GM23338 (cell line): ENCODE results near the gene TMEM179. TPM values are rescaled to one million over a fixed set of nuclear protein-coding genes. Genes with fewer than 3 reads are reported as not detected.

Source experiments
- ATAC-seq: fragments of 200-7000 bp; cut with Tn5 transposase; 3 replicates; pipeline ENCODE4 v1.9.1; 2020
- DNase-seq: peaks from one replicate; pipeline ENCODE4 v3.0.0-alpha.2; 2015; ENCODE audit warnings: low spot score
- H2AFZ ChIP-seq: fragments of 200-600 bp; sonication (generic); 2 replicates; pipeline ENCODE4 v1.8.0; 2016; ENCODE audit warnings: antibody characterized with exemption, mild to moderate bottlenecking, moderate library complexity
- H3F3A ChIP-seq: fragments of 200-600 bp; sonication (generic); replicated peaks from 2 replicates; pipeline ENCODE4 v1.8.0; 2017; ENCODE audit warnings: antibody characterized with exemption, mixed run types, low read depth
- H3K27ac ChIP-seq: fragments of 200-600 bp; sonication (generic); 2 replicates; pipeline ENCODE4 v1.6.1; 2016; ENCODE audit warnings: low read depth
- H3K27me3 ChIP-seq: fragments of 200-600 bp; sonication (generic); 2 replicates; pipeline ENCODE4 v1.8.0; 2016; ENCODE audit warnings: mild to moderate bottlenecking, mixed run types, moderate library complexity; ENCODE audit not compliant: insufficient read depth
- H3K36me3 ChIP-seq: fragments of 200-600 bp; sonication (generic); 2 replicates; pipeline ENCODE4 v1.8.0; 2016; ENCODE audit warnings: mild to moderate bottlenecking; ENCODE audit not compliant: insufficient read depth
- H3K4me1 ChIP-seq: fragments of 200-600 bp; sonication (generic); 2 replicates; pipeline ENCODE4 v1.8.0; 2016; ENCODE audit warnings: mild to moderate bottlenecking, moderate library complexity; ENCODE audit not compliant: insufficient read depth
- H3K4me2 ChIP-seq: fragments of 200-600 bp; sonication (generic); 2 replicates; pipeline ENCODE4 v1.7.1; 2017; ENCODE audit warnings: mixed run types
- H3K4me3 ChIP-seq: fragments of 200-600 bp; sonication (generic); 2 replicates; pipeline ENCODE4 v1.6.1; 2016; ENCODE audit warnings: mixed run types
- H3K79me2 ChIP-seq: fragments of 200-600 bp; sonication (generic); replicated peaks from 2 replicates; pipeline ENCODE4 v1.8.0; 2017; ENCODE audit warnings: mild to moderate bottlenecking; ENCODE audit not compliant: insufficient read depth
- H3K9me2 ChIP-seq: fragments of 200-600 bp; sonication (generic); 2 replicates; pipeline ENCODE4 v1.8.0; 2017; ENCODE audit not compliant: insufficient read depth
- H4K20me1 ChIP-seq: fragments of 200-600 bp; sonication (generic); replicated peaks from 2 replicates; pipeline ENCODE4 v1.8.0; 2017; ENCODE audit warnings: mild to moderate bottlenecking; ENCODE audit not compliant: insufficient read depth
- H3K27ac Mint-ChIP-seq: 2 replicates; pipeline ENCODE4 v1.8.0; 2020; ENCODE audit warnings: inconsistent platforms, mild to moderate bottlenecking, moderate library complexity, mixed read lengths
- H3K27me3 Mint-ChIP-seq: 3 replicates; pipeline ENCODE4 v1.8.0; 2022; ENCODE audit warnings: low read depth, mild to moderate bottlenecking, moderate library complexity, mixed read lengths, inconsistent platforms; ENCODE audit not compliant: insufficient read depth, poor library complexity
- H3K36me3 Mint-ChIP-seq: 3 replicates; pipeline ENCODE4 v1.8.0; 2021; ENCODE audit warnings: low read depth, mild to moderate bottlenecking, inconsistent platforms, moderate library complexity, mixed read lengths
- H3K4me1 Mint-ChIP-seq: 3 replicates; pipeline ENCODE4 v1.8.0; 2020; ENCODE audit warnings: mild to moderate bottlenecking, inconsistent platforms, mixed read lengths
- H3K4me3 Mint-ChIP-seq: 3 replicates; pipeline ENCODE4 v1.8.0; 2021; ENCODE audit warnings: moderate library complexity, mild to moderate bottlenecking, inconsistent platforms, mixed read lengths
- H3K9me3 Mint-ChIP-seq: 3 replicates; pipeline ENCODE4 v1.8.0; 2020; ENCODE audit warnings: moderate library complexity, mild to moderate bottlenecking, inconsistent platforms, mixed read lengths
- ETS1 ChIP-seq: IDR thresholded peaks from 2 replicates; pipeline ENCODE4 v1.6.1; 2016; ENCODE audit warnings: antibody characterized with exemption
- NANOG ChIP-seq: IDR thresholded peaks from 2 replicates; pipeline ENCODE4 v1.6.1; 2016; ENCODE audit warnings: antibody characterized with exemption, borderline replicate concordance
- STAT1 ChIP-seq: IDR thresholded peaks from one replicate; pipeline ENCODE4 v1.6.1; 2016; ENCODE audit warnings: antibody characterized with exemption; ENCODE audit not compliant: unreplicated experiment
- polyA plus RNA-seq: library from polyadenylated mRNA; unstranded; fragments of >200 nt; fragmentation: Nextera tagmentation; extraction: Ambion mirVana; gene quantifications from 2 replicates; pipeline ENCODE4 v1.2.1, GENCODE V29; 2016
- total RNA-seq: library from RNA; depleted of rRNA; stranded (reverse); fragments of >200 nt; shearing (Covaris generic); gene quantifications from 2 replicates; pipeline ENCODE4 v1.2.3, GENCODE V29; 2014
- TF ChIP-seq, protein P1 (sequence below): fragments of 250-450 bp; sonication (Bioruptor Pico); IDR thresholded peaks from 2 replicates; pipeline ENCODE4 v1.5.0; 2020; ENCODE audit warnings: mild to moderate bottlenecking, moderate library complexity
- TF ChIP-seq, protein P2 (sequence below): IDR thresholded peaks from one replicate; pipeline ENCODE4 v1.6.1; 2018; ENCODE audit warnings: antibody characterized with exemption; ENCODE audit not compliant: unreplicated experiment

Gene TMEM179
- total and polyA plus RNA-seq, 2 experiments from 2014 or later = 1.0 to 4.8 TPM

- TF ChIP-seq NANOG (no peak), STAT1 (no peak), ETS1 (no peak)
- TF ChIP-seq, protein P1, sequence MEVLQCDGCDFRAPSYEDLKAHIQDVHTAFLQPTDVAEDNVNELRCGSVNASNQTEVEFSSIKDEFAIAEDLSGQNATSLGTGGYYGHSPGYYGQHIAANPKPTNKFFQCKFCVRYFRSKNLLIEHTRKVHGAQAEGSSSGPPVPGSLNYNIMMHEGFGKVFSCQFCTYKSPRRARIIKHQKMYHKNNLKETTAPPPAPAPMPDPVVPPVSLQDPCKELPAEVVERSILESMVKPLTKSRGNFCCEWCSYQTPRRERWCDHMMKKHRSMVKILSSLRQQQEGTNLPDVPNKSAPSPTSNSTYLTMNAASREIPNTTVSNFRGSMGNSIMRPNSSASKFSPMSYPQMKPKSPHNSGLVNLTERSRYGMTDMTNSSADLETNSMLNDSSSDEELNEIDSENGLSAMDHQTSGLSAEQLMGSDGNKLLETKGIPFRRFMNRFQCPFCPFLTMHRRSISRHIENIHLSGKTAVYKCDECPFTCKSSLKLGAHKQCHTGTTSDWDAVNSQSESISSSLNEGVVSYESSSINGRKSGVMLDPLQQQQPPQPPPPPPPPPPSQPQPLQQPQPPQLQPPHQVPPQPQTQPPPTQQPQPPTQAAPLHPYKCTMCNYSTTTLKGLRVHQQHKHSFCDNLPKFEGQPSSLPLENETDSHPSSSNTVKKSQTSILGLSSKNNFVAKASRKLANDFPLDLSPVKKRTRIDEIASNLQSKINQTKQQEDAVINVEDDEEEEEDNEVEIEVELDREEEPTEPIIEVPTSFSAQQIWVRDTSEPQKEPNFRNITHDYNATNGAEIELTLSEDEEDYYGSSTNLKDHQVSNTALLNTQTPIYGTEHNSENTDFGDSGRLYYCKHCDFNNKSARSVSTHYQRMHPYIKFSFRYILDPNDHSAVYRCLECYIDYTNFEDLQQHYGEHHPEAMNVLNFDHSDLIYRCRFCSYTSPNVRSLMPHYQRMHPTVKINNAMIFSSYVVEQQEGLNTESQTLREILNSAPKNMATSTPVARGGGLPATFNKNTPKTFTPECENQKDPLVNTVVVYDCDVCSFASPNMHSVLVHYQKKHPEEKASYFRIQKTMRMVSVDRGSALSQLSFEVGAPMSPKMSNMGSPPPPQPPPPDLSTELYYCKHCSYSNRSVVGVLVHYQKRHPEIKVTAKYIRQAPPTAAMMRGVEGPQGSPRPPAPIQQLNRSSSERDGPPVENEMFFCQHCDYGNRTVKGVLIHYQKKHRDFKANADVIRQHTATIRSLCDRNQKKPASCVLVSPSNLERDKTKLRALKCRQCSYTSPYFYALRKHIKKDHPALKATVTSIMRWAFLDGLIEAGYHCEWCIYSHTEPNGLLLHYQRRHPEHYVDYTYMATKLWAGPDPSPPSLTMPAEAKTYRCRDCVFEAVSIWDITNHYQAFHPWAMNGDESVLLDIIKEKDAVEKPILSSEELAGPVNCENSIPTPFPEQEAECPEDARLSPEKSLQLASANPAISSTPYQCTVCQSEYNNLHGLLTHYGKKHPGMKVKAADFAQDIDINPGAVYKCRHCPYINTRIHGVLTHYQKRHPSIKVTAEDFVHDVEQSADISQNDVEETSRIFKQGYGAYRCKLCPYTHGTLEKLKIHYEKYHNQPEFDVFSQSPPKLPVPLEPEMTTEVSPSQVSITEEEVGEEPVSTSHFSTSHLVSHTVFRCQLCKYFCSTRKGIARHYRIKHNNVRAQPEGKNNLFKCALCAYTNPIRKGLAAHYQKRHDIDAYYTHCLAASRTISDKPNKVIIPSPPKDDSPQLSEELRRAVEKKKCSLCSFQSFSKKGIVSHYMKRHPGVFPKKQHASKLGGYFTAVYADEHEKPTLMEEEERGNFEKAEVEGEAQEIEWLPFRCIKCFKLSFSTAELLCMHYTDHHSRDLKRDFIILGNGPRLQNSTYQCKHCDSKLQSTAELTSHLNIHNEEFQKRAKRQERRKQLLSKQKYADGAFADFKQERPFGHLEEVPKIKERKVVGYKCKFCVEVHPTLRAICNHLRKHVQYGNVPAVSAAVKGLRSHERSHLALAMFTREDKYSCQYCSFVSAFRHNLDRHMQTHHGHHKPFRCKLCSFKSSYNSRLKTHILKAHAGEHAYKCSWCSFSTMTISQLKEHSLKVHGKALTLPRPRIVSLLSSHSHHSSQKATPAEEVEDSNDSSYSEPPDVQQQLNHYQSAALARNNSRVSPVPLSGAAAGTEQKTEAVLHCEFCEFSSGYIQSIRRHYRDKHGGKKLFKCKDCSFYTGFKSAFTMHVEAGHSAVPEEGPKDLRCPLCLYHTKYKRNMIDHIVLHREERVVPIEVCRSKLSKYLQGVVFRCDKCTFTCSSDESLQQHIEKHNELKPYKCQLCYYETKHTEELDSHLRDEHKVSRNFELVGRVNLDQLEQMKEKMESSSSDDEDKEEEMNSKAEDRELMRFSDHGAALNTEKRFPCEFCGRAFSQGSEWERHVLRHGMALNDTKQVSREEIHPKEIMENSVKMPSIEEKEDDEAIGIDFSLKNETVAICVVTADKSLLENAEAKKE (CRISPR knock-in tag) = no peak
Observed at GRCh38 chr14:104550340-104550860, 54.2 kb downstream of the TMEM179 start (continued).

DNA sequence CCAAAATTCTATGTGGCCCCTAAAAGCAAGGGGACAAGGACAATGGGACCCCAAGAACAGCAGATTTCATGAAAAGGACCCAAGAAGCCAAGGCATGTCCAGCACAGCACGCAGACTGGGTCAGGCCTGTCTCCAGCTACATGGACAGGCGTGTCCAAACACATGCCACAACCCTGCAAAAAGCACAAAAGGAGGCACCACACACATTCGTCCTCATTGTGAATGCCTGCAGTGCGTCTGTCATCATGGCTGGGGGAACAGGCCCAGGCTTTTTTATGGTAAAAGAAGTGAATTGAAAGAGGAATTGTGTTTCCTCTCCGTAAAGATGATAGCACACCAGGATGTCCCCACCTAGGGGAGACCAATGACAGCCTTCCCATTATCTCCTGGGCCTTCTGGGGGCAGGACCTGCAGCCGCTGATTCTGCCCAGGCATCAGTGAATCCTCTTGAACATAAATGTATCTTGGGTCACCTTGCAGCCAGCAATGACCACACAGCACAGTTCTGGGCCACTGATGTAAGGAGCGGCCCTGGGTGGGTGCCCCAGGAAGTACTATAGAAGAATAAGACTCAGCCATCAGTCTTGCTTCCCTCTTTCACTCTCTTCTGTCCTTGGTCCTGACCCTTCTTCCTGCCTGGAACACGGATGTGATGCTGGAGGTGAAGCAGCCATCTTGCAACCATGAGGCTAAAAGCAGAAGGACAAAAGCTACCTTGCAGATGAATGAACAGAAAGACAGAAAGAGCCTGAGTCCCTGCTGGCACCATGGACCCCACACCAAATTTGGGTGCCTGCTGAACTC is 54.8 kb downstream of the TMEM179 start:
- Mint-ChIP-seq H3K27ac (no peak overlapping the region; the same call in 1 of the 2 replicates), H3K36me3 (no peaks in the 10 kb centered on the region), H3K9me3 (no peaks in the 10 kb centered on the region), H3K4me1 (peaks cover 12% of the 10 kb centered on the region), H3K4me3 (no peak overlapping the region), H3K27me3 (peaks cover 8% of the 10 kb centered on the region)
- Histone ChIP-seq H3K9me2 (no peaks in the 10 kb centered on the region), H2AFZ (no peak overlapping the region), H3K27me3 (no peaks in the 10 kb centered on the region), H3K4me2 (no peak overlapping the region), H3F3A (no peaks in the 10 kb centered on the region), H3K36me3 (no peaks in the 10 kb centered on the region), H3K4me3 (no peak overlapping the region), H4K20me1 (no peaks in the 10 kb centered on the region), H3K27ac (no peak overlapping the region), H3K4me1 (no peaks in the 10 kb centered on the region), H3K79me2 (no peaks in the 10 kb centered on the region)
- no peak for DNase-seq
- TF ChIP-seq, protein P2, sequence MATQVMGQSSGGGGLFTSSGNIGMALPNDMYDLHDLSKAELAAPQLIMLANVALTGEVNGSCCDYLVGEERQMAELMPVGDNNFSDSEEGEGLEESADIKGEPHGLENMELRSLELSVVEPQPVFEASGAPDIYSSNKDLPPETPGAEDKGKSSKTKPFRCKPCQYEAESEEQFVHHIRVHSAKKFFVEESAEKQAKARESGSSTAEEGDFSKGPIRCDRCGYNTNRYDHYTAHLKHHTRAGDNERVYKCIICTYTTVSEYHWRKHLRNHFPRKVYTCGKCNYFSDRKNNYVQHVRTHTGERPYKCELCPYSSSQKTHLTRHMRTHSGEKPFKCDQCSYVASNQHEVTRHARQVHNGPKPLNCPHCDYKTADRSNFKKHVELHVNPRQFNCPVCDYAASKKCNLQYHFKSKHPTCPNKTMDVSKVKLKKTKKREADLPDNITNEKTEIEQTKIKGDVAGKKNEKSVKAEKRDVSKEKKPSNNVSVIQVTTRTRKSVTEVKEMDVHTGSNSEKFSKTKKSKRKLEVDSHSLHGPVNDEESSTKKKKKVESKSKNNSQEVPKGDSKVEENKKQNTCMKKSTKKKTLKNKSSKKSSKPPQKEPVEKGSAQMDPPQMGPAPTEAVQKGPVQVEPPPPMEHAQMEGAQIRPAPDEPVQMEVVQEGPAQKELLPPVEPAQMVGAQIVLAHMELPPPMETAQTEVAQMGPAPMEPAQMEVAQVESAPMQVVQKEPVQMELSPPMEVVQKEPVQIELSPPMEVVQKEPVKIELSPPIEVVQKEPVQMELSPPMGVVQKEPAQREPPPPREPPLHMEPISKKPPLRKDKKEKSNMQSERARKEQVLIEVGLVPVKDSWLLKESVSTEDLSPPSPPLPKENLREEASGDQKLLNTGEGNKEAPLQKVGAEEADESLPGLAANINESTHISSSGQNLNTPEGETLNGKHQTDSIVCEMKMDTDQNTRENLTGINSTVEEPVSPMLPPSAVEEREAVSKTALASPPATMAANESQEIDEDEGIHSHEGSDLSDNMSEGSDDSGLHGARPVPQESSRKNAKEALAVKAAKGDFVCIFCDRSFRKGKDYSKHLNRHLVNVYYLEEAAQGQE = peak; percentile 49
- TF ChIP-seq ETS1 = no peak
- ATAC-seq = no peak
